Measurements from ENCODE around the gene KRT25. TPM values are rescaled to one million over a fixed set of nuclear protein-coding genes. Genes with fewer than 3 reads are reported as not detected.

KRT25 gene
- total RNA-seq, 4 donors from 2014 or later, result not detected

DNA sequence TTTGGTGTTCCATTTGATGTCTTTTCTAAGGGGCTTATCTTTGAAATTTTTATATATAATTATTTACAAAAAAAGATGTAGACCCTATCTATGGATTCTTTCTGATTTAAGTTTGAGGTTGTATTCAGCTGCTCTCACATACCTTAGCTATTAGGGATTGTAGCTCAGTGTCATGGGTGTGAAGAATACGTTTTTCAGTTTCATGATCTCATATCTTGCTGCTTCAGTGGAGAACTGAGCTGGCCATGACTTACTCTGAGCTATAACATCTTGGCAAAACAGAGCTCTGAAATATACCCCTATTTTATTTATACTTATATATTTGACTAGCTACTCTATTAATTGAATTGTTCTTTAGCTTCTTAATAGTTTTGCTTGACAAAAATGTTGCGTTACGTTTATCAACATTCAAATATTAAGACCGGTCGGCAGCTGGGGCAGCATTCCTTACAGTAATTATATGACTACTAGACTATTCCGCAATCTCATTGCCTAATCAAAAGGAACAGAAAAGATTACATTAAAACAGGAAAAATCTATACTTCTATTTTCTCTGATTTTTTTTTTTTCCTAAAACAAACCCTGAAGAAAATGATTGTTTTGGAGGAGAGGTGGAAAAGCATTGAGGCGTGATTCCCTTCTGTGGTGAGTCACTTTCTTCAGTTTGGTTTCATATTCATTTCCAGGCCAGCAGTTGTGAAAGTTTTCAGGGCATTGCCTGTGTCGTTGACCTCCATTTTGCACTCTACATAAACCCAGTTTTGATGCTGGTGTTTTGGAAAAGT, 27.5 kb downstream of the KRT25 start:
- TF ChIP-seq, protein P1, sequence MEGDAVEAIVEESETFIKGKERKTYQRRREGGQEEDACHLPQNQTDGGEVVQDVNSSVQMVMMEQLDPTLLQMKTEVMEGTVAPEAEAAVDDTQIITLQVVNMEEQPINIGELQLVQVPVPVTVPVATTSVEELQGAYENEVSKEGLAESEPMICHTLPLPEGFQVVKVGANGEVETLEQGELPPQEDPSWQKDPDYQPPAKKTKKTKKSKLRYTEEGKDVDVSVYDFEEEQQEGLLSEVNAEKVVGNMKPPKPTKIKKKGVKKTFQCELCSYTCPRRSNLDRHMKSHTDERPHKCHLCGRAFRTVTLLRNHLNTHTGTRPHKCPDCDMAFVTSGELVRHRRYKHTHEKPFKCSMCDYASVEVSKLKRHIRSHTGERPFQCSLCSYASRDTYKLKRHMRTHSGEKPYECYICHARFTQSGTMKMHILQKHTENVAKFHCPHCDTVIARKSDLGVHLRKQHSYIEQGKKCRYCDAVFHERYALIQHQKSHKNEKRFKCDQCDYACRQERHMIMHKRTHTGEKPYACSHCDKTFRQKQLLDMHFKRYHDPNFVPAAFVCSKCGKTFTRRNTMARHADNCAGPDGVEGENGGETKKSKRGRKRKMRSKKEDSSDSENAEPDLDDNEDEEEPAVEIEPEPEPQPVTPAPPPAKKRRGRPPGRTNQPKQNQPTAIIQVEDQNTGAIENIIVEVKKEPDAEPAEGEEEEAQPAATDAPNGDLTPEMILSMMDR (IDR thresholded peaks at IDR 0.05; ENCODE audit: low read depth), result no peak

GRCh38 chr17:40726919-40727318, 28.2 kb downstream of the KRT25 start:
- TF ChIP-seq, protein P1 (IDR thresholded peaks at IDR 0.05; ENCODE audit: low read depth), result no peak

GRCh38 chr17:40724656-40725055, 30.5 kb downstream of the KRT25 start:
- TF ChIP-seq, protein P1 (IDR thresholded peaks at IDR 0.05; ENCODE audit: low read depth), result no peak

DNA sequence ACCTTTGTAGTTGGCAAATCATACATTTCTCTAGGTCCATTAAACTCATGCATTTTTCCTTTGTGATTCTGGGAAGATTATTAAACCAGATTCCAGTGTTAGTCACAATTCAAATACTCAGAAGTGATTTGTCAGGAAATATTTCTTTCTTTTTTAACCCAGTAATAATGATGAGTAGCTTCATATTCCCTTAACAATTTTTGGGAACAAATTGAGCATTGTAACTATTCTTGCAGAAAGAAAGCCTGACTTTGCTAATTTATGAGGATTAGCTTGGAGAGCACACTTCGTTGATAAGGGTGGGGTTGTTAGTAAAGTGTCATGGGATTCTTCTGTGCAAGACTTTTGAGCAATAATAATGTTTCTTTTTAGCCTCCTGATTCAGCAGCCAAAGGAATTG, 32.9 kb downstream of the KRT25 start:
- TF ChIP-seq, protein P1 (IDR thresholded peaks at IDR 0.05; ENCODE audit: low read depth), result no peak

- TF ChIP-seq, protein P1 (IDR thresholded peaks at IDR 0.05; ENCODE audit: low read depth), result no peak
These were observed 34.2 kb downstream of the KRT25 start for GRCh38 chr17:40720899-40721298.

- TF ChIP-seq, protein P1 (IDR thresholded peaks at IDR 0.05; ENCODE audit: low read depth), result no peak
These were observed 36.2 kb downstream of the KRT25 start for GRCh38 chr17:40718930-40719329.

GRCh38 chr17:40717776-40718175, 37.4 kb downstream of the KRT25 start:
- TF ChIP-seq, protein P1 (IDR thresholded peaks at IDR 0.05; ENCODE audit: low read depth), result no peak

Measured in subcutaneous adipose tissue (tissue), 4 donors.